Measurements from ENCODE around the gene NLGN1. TPM values are rescaled to one million over a fixed set of nuclear protein-coding genes. Genes with fewer than 3 reads are reported as not detected.

Gene NLGN1
- total and polyA plus RNA-seq, 2 of the 8 experiments (the other 6 are each of a cell fraction or from before 2014, with no cell fraction given) = 7.8 to 14.8 TPM

- no peak for TF ChIP-seq TCF12 (IDR thresholded peaks at IDR 0.05; ENCODE audit: low read depth, low read length)
- no peak for TF ChIP-seq YY1 (IDR thresholded peaks at IDR 0.05; ENCODE audit: low read depth, low read length)
Observed at GRCh38 chr3:173945170-173945569, 547.6 kb downstream of the NLGN1 start (continued).
